Esophagus muscularis mucosa (tissue), 4 donors: Measurements from ENCODE around the gene SLC8B1. TPM values are rescaled to one million over a fixed set of nuclear protein-coding genes. Genes with fewer than 3 reads are reported as not detected.

Experiments used
- DNase-seq: peaks from one replicate; pipeline ENCODE4 v3.0.0-alpha.2; 2017; ENCODE audit errors: extremely low spot score
- H3K27ac ChIP-seq, 4 donors: fragments of 200-600 bp; sonication (generic); replicated peaks in 1 of 4; 1 replicate in 3 of 4; 2 replicates in 1 of 4; pipeline ENCODE4 v1.5.1; 2016 to 2019; ENCODE audit warnings: mild to moderate bottlenecking in 1 of 4
- H3K27me3 ChIP-seq, 4 donors: fragments of 200-600 bp; sonication (generic); one replicate each; pipeline versions ENCODE4 v1.5.1 to v1.6.0; 2016 to 2019
- H3K36me3 ChIP-seq, 4 donors: fragments of 200-600 bp; sonication (generic); one replicate each; pipeline ENCODE4 v1.5.1; 2016 to 2019
- H3K4me1 ChIP-seq, 4 donors: fragments of 200-600 bp; sonication (generic); one replicate each; pipeline ENCODE4 v1.5.1; 2016 to 2019
- H3K4me3 ChIP-seq, 4 donors: fragments of 200-600 bp; sonication (generic); 1 replicate in 2 of 4; 2 replicates in 2 of 4; pipeline ENCODE4 v1.5.1; 2016 to 2019; ENCODE audit warnings: mild to moderate bottlenecking in 4 of 4, moderate library complexity in 1 of 4
- H3K9me3 ChIP-seq, 4 donors: fragments of 200-600 bp; sonication (generic); 1 replicate in 3 of 4; 2 replicates in 1 of 4; pipeline ENCODE4 v1.5.1; 2016 to 2019
- EP300 ChIP-seq: sonication (generic); formaldehyde crosslinking; IDR thresholded peaks from one replicate; pipeline ENCODE4 v1.6.1; 2017; ENCODE audit warnings: antibody characterized with exemption
- POLR2A ChIP-seq: fragments of 450-650 bp; IDR thresholded peaks from one replicate; pipeline ENCODE4 v1.6.1; 2017; ENCODE audit warnings: antibody characterized with exemption, moderate library complexity, mild to moderate bottlenecking, low read depth
- POLR2AphosphoS5 ChIP-seq, 2 donors: sonication (generic); formaldehyde crosslinking; IDR thresholded peaks; one replicate each; pipeline ENCODE4 v1.6.1; 2017; ENCODE audit warnings: antibody characterized with exemption in 2 of 2
- WGBS: methylation state at CpG from one replicate; pipeline ENCODE4 v1.1.5; 2018; 5-methylcytosine and 5-hydroxymethylcytosine counted together
- intact Hi-C: fragments of 100-400 bp; cut with DNase I; formaldehyde crosslinking; loops from one replicate; pipeline ENCODE4 v1.15.1; 2023
- total RNA-seq, 4 donors: library from RNA; depleted of rRNA; stranded (reverse); fragments of >200 nt; gene quantifications; one replicate each; pipeline versions ENCODE4 v1.1.0 to v1.2.1, GENCODE V29; 2016
- TF ChIP-seq, protein P1 (sequence below), 3 experiments: fragments of 200-600 bp in 2 of 3; fragments of 450-650 bp in 1 of 3; sonication (generic) in 2 of 3; IDR thresholded peaks; one replicate each; pipeline ENCODE4 v1.5.1; 2017 to 2019; ENCODE audit warnings: antibody characterized with exemption in 3 of 3, mild to moderate bottlenecking in 2 of 3, moderate library complexity in 1 of 3

SLC8B1 gene
- total RNA-seq, 4 donors from 2014 or later, result 19.1 to 22.8 (median 19.8) TPM

DNA sequence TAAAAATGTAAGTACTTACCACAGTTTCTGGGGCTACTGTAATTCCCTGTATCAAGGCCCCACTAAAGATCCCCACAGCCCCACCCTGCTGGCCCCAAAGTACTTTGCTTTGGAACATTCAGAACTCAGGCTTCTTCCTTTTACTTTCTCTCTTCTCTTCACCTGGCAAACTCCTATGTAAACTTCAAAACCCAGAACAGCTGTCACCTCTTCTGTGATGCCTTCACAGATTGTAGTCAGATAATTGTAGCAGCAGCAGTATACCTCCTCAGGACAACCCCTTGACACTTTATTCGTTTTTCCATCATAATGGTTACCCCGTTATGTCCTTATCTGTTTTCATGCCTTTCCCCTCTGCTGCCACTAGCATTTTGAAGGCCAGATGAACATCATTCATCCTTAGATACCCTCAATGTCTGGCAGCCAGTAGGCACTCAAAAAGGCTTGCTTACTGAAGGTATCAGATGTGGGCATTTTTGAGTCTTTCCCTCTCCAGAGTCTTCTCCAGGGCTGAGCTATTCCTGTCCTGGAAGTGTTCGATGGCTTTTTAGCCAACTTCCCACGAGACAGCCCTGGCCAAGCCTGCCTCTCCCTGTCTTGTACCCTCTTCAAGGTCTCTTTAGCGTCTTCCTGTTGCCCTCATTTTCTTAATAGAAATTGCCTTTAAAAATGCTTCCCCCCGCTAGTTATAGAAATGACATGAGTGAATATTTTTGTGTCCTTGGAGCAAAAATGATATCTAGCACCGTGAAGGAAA lies 30.9 kb upstream of the SLC8B1 start:
- Histone ChIP-seq H3K4me1 (peaks cover 8 to 18% (median 14%) of the 10 kb centered on the region in 4 donors), H3K27me3 (no peaks in the 10 kb centered on the region), H3K27ac (no peak overlapping the region), H3K36me3 (peaks cover 0 to 34% (median 19%) of the 10 kb centered on the region in 4 donors), H3K9me3 (no peaks in the 10 kb centered on the region), H3K4me3 (no peak overlapping the region)
- WGBS, result 90% methylated on average over 7 of the region's 7 CpGs
- intact Hi-C loops, result no loop called here
- no peak for TF ChIP-seq POLR2A
- no peak for TF ChIP-seq EP300
- TF ChIP-seq, protein P1, sequence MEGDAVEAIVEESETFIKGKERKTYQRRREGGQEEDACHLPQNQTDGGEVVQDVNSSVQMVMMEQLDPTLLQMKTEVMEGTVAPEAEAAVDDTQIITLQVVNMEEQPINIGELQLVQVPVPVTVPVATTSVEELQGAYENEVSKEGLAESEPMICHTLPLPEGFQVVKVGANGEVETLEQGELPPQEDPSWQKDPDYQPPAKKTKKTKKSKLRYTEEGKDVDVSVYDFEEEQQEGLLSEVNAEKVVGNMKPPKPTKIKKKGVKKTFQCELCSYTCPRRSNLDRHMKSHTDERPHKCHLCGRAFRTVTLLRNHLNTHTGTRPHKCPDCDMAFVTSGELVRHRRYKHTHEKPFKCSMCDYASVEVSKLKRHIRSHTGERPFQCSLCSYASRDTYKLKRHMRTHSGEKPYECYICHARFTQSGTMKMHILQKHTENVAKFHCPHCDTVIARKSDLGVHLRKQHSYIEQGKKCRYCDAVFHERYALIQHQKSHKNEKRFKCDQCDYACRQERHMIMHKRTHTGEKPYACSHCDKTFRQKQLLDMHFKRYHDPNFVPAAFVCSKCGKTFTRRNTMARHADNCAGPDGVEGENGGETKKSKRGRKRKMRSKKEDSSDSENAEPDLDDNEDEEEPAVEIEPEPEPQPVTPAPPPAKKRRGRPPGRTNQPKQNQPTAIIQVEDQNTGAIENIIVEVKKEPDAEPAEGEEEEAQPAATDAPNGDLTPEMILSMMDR (IDR thresholded peaks at IDR 0.05), result no peak
- no peak for TF ChIP-seq POLR2AphosphoS5 (IDR thresholded peaks at IDR 0.05)
- DNase-seq, result no peak

DNA sequence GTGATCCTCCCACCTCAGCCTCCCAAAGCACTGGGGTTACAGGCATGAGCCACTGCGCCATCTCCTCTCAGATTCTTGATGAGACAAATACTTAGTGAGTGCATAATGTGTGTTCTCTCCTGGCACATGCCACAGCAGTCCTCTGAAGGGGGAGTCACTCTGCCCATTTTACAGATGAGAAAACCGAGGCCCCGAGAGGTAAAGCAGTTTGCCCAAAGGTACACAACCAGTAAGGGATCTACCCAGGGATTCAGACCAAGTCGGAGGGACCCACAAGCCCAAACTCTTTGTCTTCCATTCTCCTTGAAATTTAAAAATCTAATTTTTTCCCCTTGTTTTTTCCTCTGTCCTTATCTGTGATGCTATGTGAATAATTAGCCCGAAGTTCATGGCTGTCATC lies 29.8 kb upstream of the SLC8B1 start:
- TF ChIP-seq POLR2AphosphoS5 (IDR thresholded peaks at IDR 0.05) (no peak), POLR2A (no peak), EP300 (no peak)
- TF ChIP-seq, protein P1 (IDR thresholded peaks at IDR 0.05), result no peak
- Histone ChIP-seq H3K27me3 (no peaks in the 10 kb centered on the region), H3K9me3 (no peaks in the 10 kb centered on the region), H3K36me3 (peaks cover 0 to 30% (median 15%) of the 10 kb centered on the region in 4 donors), H3K4me1 (peaks cover 19 to 26% (median 21%) of the 10 kb centered on the region in 4 donors), H3K4me3 (no peak overlapping the region), H3K27ac (no peak overlapping the region)
- 94% methylated on average over 5 of the region's 5 CpGs for WGBS
- intact Hi-C loops, result no loop called here
- DNase-seq, result no peak

DNA sequence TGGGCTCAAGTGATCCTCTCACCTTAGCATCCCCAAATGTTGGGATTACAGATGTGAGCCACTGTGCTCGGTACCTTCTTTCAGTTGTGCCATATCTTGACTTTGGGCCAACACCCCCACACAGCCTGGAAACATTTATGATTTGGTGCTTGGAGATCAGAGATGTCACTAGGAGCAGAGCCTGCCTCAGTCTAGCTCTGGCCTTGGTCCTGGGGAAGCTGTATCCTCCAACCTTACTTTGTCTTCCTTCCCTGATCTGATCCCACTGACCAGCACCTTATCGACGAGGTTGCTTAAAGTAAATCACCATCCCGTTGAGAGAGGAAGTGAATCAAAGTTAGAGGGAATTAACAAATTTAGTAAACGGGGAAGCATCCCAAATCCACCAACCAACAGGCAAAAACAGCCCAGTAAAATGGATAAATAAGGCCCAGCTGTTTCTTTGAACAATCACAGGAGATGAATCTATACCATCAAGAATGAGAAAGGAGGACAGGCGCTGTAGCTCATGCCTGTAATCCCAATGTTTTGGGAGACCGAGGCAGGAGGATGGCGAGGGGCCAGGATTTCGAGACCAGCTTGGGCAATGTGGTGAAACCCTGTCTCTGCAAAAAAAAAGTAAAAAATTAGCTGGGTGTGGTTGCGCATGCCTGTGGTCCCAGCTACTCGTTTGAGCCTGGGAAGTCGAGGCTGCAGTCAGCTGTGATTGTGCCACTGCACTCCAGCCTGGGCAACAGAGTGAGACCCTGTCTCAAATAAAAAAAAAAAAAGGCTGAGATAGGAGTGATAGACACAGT lies 26.9 kb upstream of the SLC8B1 start:
- no peak overlapping the region for H3K4me3 ChIP-seq
- H3K27me3 ChIP-seq, result no peaks in the 10 kb centered on the region
- intact Hi-C loops, result loop anchor here (2.0 kb wide), 1 partner anchor 27 kb away; the partner anchor contains the start of gene SLC8B1
- H3K27ac ChIP-seq, result no peak overlapping the region
- H3K36me3 ChIP-seq, result peaks cover 0 to 21% (median 10%) of the 10 kb centered on the region in 4 donors
- H3K9me3 ChIP-seq, result no peaks in the 10 kb centered on the region
- peaks cover 17 to 42% (median 31%) of the 10 kb centered on the region in 4 donors for H3K4me1 ChIP-seq
- TF ChIP-seq POLR2AphosphoS5 (IDR thresholded peaks at IDR 0.05) (no peak), EP300 (no peak), POLR2A (no peak)
- TF ChIP-seq, protein P1 (IDR thresholded peaks at IDR 0.05), result no peak
- no peak for DNase-seq
- WGBS, result 71% methylated on average over 12 of the region's 12 CpGs

DNA sequence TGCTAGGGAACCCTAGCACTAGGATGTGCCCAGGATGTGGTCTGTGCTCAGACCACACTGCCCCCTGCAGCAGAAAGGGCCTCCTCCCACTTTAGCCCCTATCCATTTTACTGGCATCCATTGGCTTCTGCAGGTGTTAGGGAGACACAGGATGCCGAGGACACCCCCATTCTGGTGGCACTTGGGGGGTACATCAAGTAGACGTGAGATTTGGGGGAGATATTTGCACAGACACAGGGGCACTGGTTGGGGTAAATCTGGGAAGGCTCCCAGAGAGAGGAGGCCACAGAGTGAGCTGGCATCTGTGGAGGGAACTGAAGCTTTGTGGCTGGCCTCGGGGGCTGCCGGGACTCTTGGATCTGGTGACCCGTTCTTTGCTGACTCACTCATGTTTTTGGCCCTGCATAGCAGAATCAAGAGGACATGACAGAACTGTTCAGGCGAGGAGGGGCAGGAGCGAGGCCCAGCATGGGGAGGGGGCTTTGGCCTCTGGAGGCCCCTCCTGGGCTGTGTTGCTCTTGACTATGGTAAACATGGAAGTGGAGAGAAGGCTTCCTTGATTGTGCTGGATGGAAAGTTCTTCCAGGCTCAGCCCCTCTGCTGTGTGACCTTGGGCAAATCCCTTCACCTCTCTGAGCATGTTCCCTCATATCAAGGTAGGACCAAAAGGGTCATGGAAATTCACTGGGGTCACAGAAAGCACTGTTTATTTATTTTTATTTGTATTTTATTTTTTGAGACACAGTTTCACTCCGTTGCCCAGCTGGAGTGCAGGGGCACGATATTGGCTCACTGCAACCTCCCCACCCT lies 25.2 kb upstream of the SLC8B1 start:
- no peaks in the 10 kb centered on the region for H3K9me3 ChIP-seq
- peak overlapping the region; percentile 68 to 91 (median 76) for H3K4me3 ChIP-seq
- TF ChIP-seq POLR2A, result no peak
- no peak for TF ChIP-seq POLR2AphosphoS5 (IDR thresholded peaks at IDR 0.05)
- TF ChIP-seq EP300, result no peak
- TF ChIP-seq, protein P1 (IDR thresholded peaks at IDR 0.05), result no peak
- 78% methylated on average over 9 of the region's 9 CpGs for WGBS
- H3K27ac ChIP-seq, result peak overlapping the region; percentile 82 to 91 (median 87)
- intact Hi-C loops, result loop anchor here (2.0 kb wide), 1 partner anchor 25 kb away; the partner anchor contains the start of gene SLC8B1
- DNase-seq, result no peak
- H3K27me3 ChIP-seq, result no peaks in the 10 kb centered on the region
- peaks cover 0 to 14% (median 10%) of the 10 kb centered on the region in 4 donors for H3K36me3 ChIP-seq
- H3K4me1 ChIP-seq, result peaks cover 12 to 34% (median 27%) of the 10 kb centered on the region in 4 donors
